ENCODE measurements around the gene PRSS8. TPM values are rescaled to one million over a fixed set of nuclear protein-coding genes. Genes with fewer than 3 reads are reported as not detected.
"Not testable (repeated sequence)": the region's sequence is repeated elsewhere in the genome, so short reads cannot be mapped to it uniquely, and the experiment has no call there.

The PRSS8 gene
- total and polyA plus RNA-seq, 2 donors (not counting 3 experiments of a cell fraction or from before 2014, with no cell fraction given) = 0.12 TPM; not detected in 1

GRCh38 chr16:31138621-31139578 lies 3.4 kb upstream of the PRSS8 start:
- dilution Hi-C loops (cut with MboI; ENCODE audit: extremely low pct_ligation_motif_present, low sequenced_read_pairs) (no loop called here), intact Hi-C loops (cut with micrococcal nuclease) (no loop called here)
- TSS peak; percentile 27 for BruUV-seq (replicated peaks)
- CTCF ChIA-PET = interaction anchor here (0.7 to 1.7 kb wide), 2 partner anchors 154 to 332 kb away, joined by 3 to 4 read pairs; partner anchors contain the start of gene HSD3B7
- H3K9ac ChIP-seq (replicated peaks; ENCODE audit: extremely low read depth, insufficient read depth, low read length) = no peak overlapping the region
- H3K27ac ChIP-seq (ENCODE audit: insufficient read depth, low read depth, low read length) = peak overlapping the region; percentile 24
- DNase-seq (ENCODE audit: low read depth, low spot score) = peak; percentile 76
- no peaks in the 10 kb centered on the region for H3K9me3 ChIP-seq (replicated peaks; ENCODE audit: control insufficient read depth, insufficient read depth, low read length)
- no peaks in the 10 kb centered on the region for H4K20me1 ChIP-seq (replicated peaks; ENCODE audit: control insufficient read depth, extremely low read depth, insufficient read depth, low read length)
- POLR2A ChIA-PET = interaction anchor here (1.7 kb wide), 1 partner anchor 22 kb away, joined by 5 read pairs; the partner anchor contains the start of gene KAT8
- TF ChIP-seq JUN (IDR thresholded peaks at IDR 0.05; ENCODE audit: borderline replicate concordance, insufficient read depth, insufficient read length, low read depth) (peak; percentile 39), CTCF (IDR thresholded peaks at IDR 0.05; ENCODE audit: extremely low read depth in 1 of 2, insufficient read depth in 1 of 2, low read depth in 1 of 2, low read length in 2 of 2) (no peak), MYC (IDR thresholded peaks at IDR 0.05; ENCODE audit: low read depth, low read length) (peak; percentile 88), MAX (IDR thresholded peaks at IDR 0.05; ENCODE audit: insufficient read depth, insufficient read length) (peak; percentile 61), EZH2 (IDR thresholded peaks at IDR 0.05; ENCODE audit: borderline replicate concordance, low read depth, low read length, severe bottlenecking) (no peak), POLR2A (IDR thresholded peaks at IDR 0.05; ENCODE audit: low read depth, low read length) (peak; percentile 41), GATA2 (IDR thresholded peaks at IDR 0.05; ENCODE audit: insufficient read depth, insufficient read length, low read depth, low read length) (peak; percentile 76), FOS (IDR thresholded peaks at IDR 0.05; ENCODE audit: borderline replicate concordance, insufficient read depth, low read length) (peak; percentile 81), POLR2AphosphoS5 (IDR thresholded peaks at IDR 0.05; ENCODE audit: insufficient read depth, low read depth, low read length) (peak; percentile 84)
- no peaks in the 10 kb centered on the region for H3K27me3 ChIP-seq (ENCODE audit: control insufficient read depth in 2 of 2, insufficient read depth in 2 of 2, low read length in 2 of 2)
- no peaks in the 10 kb centered on the region for H3K9me1 ChIP-seq (replicated peaks; ENCODE audit: control insufficient read depth, extremely low read depth, insufficient read depth, low read length)
- H3K79me2 ChIP-seq (ENCODE audit: control insufficient read depth, insufficient read depth, low read length) = no peaks in the 10 kb centered on the region
- no peaks in the 10 kb centered on the region for H3K36me3 ChIP-seq (ENCODE audit: control insufficient read depth in 2 of 2, extremely low read depth in 1 of 2, insufficient read depth in 2 of 2, low read length in 2 of 2)
- H3K4me1 ChIP-seq (ENCODE audit: control insufficient read depth, extremely low read depth, insufficient read depth, low read length) = peaks cover 13% of the 10 kb centered on the region
- H3K4me2 ChIP-seq (ENCODE audit: insufficient read depth, low read length) = peak overlapping the region; percentile 8
- peak; percentile 92 for FAIRE-seq
- H3K4me3 ChIP-seq (replicated peaks in 1 of 3; ENCODE audit: insufficient read depth in 1 of 3, low read depth in 1 of 3, low read length in 3 of 3) = peak overlapping the region in 1 of 3 experiments; percentile 16
- H2AFZ ChIP-seq (ENCODE audit: low read depth, low read length) = peak overlapping the region; percentile 46

GRCh38 chr16:31136822-31137499 lies 1.4 kb upstream of the PRSS8 start:
- H3K36me3 ChIP-seq (ENCODE audit: control insufficient read depth in 2 of 2, extremely low read depth in 1 of 2, insufficient read depth in 2 of 2, low read length in 2 of 2); H3K9me1 ChIP-seq (replicated peaks; ENCODE audit: control insufficient read depth, extremely low read depth, insufficient read depth, low read length); H3K4me3 ChIP-seq (replicated peaks in 1 of 3; ENCODE audit: insufficient read depth in 1 of 3, low read depth in 1 of 3, low read length in 3 of 3); H3K79me2 ChIP-seq (ENCODE audit: control insufficient read depth, insufficient read depth, low read length); DNase-seq (ENCODE audit: low read depth, low spot score); H3K9ac ChIP-seq (replicated peaks; ENCODE audit: extremely low read depth, insufficient read depth, low read length); H3K27me3 ChIP-seq (ENCODE audit: control insufficient read depth in 2 of 2, insufficient read depth in 2 of 2, low read length in 2 of 2); H3K9me3 ChIP-seq (replicated peaks; ENCODE audit: control insufficient read depth, insufficient read depth, low read length); H2AFZ ChIP-seq (ENCODE audit: low read depth, low read length); intact Hi-C loops (cut with micrococcal nuclease); H4K20me1 ChIP-seq (replicated peaks; ENCODE audit: control insufficient read depth, extremely low read depth, insufficient read depth, low read length); BruUV-seq (replicated peaks); FAIRE-seq; H3K27ac ChIP-seq (ENCODE audit: insufficient read depth, low read depth, low read length); dilution Hi-C loops (cut with MboI; ENCODE audit: extremely low pct_ligation_motif_present, low sequenced_read_pairs); H3K4me2 ChIP-seq (ENCODE audit: insufficient read depth, low read length): not testable (repeated sequence)
- POLR2A ChIA-PET = interaction anchor here (1.2 kb wide), 1 partner anchor 20 kb away, joined by 6 read pairs; the partner anchor contains the start of gene KAT8
- CTCF ChIA-PET = interaction anchor here (0.7 to 2.2 kb wide), 2 partner anchors 16 to 20 kb away, joined by 4 to 5 read pairs; partner anchors contain the start of gene KAT8
- peaks cover 13% of the 10 kb centered on the region for H3K4me1 ChIP-seq (ENCODE audit: control insufficient read depth, extremely low read depth, insufficient read depth, low read length)

All from endothelial cell of umbilical vein (primary cell).